ENCODE measurements around the gene C11orf21.
"Not testable (repeated sequence)": the region's sequence is repeated elsewhere in the genome, so short reads cannot be mapped to it uniquely, and the experiment has no call there.

The C11orf21 gene

GRCh38 chr11:2301631-2302305 lies at the start of gene C11orf21, which contains the start of gene TSPAN32:
TSS of gene C11orf21 (minus strand) at chr11:2301918. CDS start at chr11:2301808, 110 bp downstream.
TSS of gene TSPAN32 (plus strand) at chr11:2302013. CDS start at chr11:2302150, 137 bp downstream.
- DNase-seq: peak; percentile 37

- DNase-seq: no peak
These were observed 47.3 kb upstream of the C11orf21 start for GRCh38 chr11:2348986-2349385.

DNA sequence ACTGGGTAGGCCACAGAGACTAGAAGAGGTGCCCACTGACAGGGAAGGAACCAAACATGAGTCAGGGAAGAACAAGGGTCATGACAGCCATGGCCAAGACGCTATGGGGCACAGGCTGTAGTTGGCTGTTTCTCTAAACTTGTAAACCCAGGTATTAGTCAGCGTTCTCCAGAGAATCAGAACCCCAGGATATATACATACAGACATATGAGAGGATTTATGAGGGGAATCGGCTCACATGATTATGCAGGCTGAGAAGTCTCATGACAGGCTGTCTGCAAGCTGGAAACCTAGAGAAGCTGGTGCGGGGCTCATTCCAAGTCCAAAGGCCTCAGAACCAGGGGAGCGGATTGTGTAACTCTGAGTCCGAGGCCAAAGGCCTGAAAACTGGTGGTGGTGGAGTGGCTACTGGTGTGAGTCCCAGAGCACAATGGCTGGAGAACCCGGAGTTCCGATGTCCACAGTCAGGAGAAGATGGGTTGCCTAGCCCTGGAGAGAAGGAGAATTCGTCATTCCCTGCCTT lies 45.7 kb upstream of the C11orf21 start:
- DNase-seq: no peak

DNA sequence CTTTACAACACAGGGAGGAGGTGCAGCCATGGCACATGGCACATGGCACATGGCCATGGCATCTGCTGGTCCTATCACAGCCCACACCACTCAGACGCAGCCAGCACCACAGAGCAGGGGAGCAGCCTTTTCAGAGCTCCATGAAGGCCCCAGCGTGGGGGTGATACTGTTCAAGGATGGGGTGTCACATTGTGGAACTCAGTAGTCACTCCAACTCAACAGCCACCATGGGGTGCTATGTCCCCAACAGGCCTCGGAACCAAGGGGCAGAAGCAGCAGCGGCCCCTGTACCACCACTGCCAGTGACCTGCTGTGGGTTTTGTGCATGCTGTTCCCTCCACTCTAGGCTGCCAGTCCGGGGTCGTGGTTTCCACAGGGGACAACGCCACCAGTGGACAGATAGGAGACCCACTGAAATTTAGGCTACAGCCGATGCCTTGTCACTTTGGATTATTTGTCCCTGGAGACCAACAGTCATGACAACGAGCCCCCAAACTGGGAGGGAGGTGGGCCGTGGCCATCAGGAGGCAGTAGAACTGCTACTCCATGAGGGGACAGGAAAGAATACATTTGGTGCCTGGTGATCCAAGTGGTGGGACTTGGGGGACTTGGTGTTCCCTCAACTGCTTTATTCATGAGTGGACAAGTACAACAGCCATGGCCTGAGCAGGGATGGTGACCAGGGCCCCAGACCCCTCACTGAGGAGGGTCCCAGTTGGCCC lies 45.0 kb upstream of the C11orf21 start:
- DNase-seq: no peak

DNA sequence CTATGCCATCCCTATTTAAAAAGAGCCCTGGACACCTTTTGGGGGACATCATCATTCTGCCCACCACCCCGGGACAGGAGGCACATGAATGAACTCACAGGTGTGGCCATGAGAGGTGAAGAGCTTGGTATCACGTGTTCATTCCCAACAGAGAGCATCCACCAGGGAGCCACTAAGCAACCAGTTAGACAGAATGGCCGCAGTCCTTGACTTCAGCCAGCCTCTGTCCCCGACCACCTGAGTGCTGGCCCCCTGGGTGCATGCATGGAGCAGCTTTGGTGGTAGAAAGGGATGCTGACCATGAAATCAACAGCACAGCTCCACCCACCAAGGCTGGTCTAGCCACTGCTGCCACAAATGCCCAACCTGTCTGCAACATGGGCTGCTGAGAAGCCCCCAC lies 44.3 kb upstream of the C11orf21 start:
- DNase-seq: no peak

- no peak for DNase-seq
These were observed 43.3 kb upstream of the C11orf21 start for GRCh38 chr11:2345050-2345449.

DNA sequence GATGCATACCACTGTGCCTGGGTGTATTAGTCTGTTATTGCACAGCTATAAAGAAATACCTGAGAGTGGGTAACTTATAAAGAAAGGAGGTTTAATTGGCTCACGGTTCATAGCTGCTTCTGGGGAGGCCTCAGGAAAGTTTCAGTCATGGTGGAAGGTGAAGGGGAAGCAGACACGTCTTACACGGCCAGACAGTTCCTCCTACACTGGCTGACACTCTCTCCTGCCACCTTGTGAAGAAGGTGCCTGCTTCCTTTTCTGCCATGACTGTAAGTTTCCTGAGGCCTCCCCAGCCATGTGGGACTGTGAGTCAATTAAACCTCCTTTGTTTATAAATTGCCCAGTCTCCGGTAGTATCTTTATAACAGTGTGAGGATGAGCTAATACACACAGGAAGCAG lies 41.8 kb upstream of the C11orf21 start:
- DNase-seq: no peak

DNA sequence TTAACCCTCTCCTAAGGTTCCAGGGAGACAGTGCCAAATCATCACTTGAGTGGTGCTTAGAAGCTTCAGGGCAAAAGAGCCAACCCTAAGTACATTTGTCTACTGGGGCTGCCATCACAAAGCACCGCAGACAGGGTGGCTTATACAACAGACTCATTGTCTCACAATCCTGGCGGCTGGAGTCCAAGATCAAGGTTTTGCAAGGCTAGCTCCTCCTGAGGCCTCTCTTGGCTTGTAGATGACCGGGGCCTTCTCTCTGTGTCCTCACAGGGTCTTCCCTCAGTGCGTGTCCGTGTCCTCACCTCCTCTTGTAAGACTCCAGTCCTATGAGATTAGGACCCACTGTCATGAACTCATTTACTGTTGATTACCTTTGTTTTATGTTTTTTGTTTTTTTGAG lies 41.3 kb upstream of the C11orf21 start:
- no peak for DNase-seq

- no peak for DNase-seq
These were observed 40.8 kb upstream of the C11orf21 start for GRCh38 chr11:2342557-2342956.

- DNase-seq: not testable (repeated sequence)
These were observed 37.0 kb upstream of the C11orf21 start for GRCh38 chr11:2338760-2339159.

- not testable (repeated sequence) for DNase-seq
These were observed 33.6 kb upstream of the C11orf21 start for GRCh38 chr11:2335286-2335685.

- DNase-seq: not testable (repeated sequence)
These were observed 31.9 kb upstream of the C11orf21 start for GRCh38 chr11:2333486-2334205.

GRCh38 chr11:2332569-2332968 lies 30.9 kb upstream of the C11orf21 start:
- DNase-seq: not testable (repeated sequence)

DNA sequence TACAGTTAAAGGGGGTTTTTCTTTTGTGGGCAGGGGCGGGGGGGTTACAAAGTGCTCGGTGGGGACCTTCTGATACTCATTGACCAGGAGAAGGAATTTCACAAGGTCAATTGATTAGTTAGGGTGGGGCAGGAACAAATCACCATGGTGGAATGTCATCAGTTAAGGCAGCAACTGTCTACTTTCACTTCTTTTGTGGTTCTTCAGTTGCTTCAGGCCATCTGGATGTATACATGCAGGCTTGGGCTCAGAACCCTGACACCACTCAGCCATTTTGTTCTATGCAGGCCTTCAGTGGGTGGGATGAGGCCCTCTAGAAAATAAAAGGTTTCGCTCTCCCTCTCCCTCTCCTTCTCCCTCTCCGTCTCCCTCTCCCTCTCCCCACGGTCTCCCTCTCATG lies 29.7 kb upstream of the C11orf21 start:
- DNase-seq: no peak

- no peak for DNase-seq
These were observed 29.0 kb upstream of the C11orf21 start for GRCh38 chr11:2330696-2331095.

GRCh38 chr11:2329551-2329950 lies 27.8 kb upstream of the C11orf21 start:
- DNase-seq: no peak

GRCh38 chr11:2328656-2329354 lies 27.1 kb upstream of the C11orf21 start:
- DNase-seq: no peak

- no peak for DNase-seq
These were observed 26.3 kb upstream of the C11orf21 start for GRCh38 chr11:2328021-2328420.

GRCh38 chr11:2327032-2327431 lies 25.3 kb upstream of the C11orf21 start:
- no peak for DNase-seq

DNA sequence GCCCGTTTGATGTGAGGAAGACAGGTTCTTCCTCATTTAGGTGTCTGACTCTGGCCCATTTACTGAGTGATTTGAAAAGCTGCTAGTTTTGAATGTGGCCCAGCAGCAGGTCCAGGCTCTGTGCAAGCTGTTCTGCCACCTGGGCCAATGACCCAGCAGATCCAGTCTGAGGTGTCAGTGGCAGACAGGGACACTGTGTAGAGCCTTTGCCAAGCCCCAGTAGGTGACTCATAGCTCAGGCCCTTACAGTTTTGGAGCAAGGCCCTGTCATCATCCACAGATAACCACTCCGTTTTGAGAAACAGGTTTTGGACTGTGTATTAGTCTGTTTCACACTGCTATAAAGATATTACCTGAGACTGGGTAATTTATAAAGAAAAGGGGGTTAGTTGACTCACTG lies 24.0 kb upstream of the C11orf21 start:
- DNase-seq: no peak

- DNase-seq: no peak
These were observed 23.4 kb upstream of the C11orf21 start for GRCh38 chr11:2325123-2325522.

- DNase-seq: no peak
These were observed 19.6 kb upstream of the C11orf21 start for GRCh38 chr11:2321311-2321683.
